HCT116 (cell line): ENCODE results near the gene CAGE1. TPM values are rescaled to one million over a fixed set of nuclear protein-coding genes. Genes with fewer than 3 reads are reported as not detected.
"Not testable (repeated sequence)": the region's sequence is repeated elsewhere in the genome, so short reads cannot be mapped to it uniquely, and the experiment has no call there.

Experiments used
- ATAC-seq: fragments of 200-7000 bp; cut with Tn5 transposase; 2 replicates; pipeline ENCODE4 v1.9.1; 2020; ENCODE audit warnings: mild to moderate bottlenecking, moderate library complexity
- BruUV-seq: library from RNA; stranded (reverse); fragments of 400-500 nt; replicated peaks from 2 replicates; lab custom pipeline; 2021; lab: Mats Ljungman, UMichigan
- CTCF ChIA-PET: fragments of 300-600 bp; sonication (Branson Sonifier 250); formaldehyde crosslinking; loops from one replicate; lab custom pipeline; 2021; ENCODE audit warnings: antibody characterized with exemption; lab: Charles Lee
- POLR2A ChIA-PET: fragments of 300-600, 350-600 bp; sonication (Branson Sonifier 250); formaldehyde crosslinking; loops from one replicate; lab custom pipeline; 2021; ENCODE audit warnings: antibody characterized with exemption; lab: Charles Lee
- RAD21 ChIA-PET, 2 experiments: fragments of 300-600 bp; sonication (Branson Sonifier 250); formaldehyde crosslinking; loops; one replicate each; lab custom pipeline; 2023; ENCODE audit warnings: low total read pairs in 2 of 2; ENCODE audit not compliant: uncharacterized antibody in 2 of 2, unreplicated experiment in 2 of 2, low non-redundant PET in 1 of 2; lab: Charles Lee
- DNase-seq: peaks from one replicate; pipeline ENCODE4 v3.0.0-alpha.2; 2010; ENCODE audit warnings: low read depth, low spot score
- H2AFZ ChIP-seq: fragments of 200-600 bp; shearing (Covaris generic), sonication (generic); 2 replicates; pipeline ENCODE4 v1.6.1; 2017; ENCODE audit warnings: low read depth, mixed run types, mixed read lengths, antibody characterized with exemption, low read length; ENCODE audit not compliant: poor library complexity, severe bottlenecking
- H3K27ac ChIP-seq: 2 replicates; pipeline ENCODE4 v1.5.1; 2012; ENCODE audit warnings: low read depth, low read length
- H3K27me3 ChIP-seq: fragments of 200-600 bp; sonication (generic); 2 replicates; pipeline ENCODE4 v1.6.1; 2016; ENCODE audit warnings: mixed run types, low read length, mixed read lengths; ENCODE audit not compliant: insufficient read depth
- H3K36me3 ChIP-seq, 2 experiments: fragments of 200-500 bp in 1 of 2; fragments of 200-600 bp in 1 of 2; sonication (Bioruptor generic) in 1 of 2; sonication (generic) in 1 of 2; 2 replicates each; pipeline versions ENCODE4 v1.5.1 to v1.6.1; 2014 to 2016; ENCODE audit warnings: low read length in 2 of 2, inconsistent platforms in 1 of 2, mixed read lengths in 1 of 2, mixed run types in 1 of 2; ENCODE audit not compliant: insufficient read depth in 2 of 2, control insufficient read depth in 1 of 2
- H3K4me1 ChIP-seq, 2 experiments: fragments of 200-600 bp in 1 of 2; sonication (generic) in 1 of 2; 2 replicates each; pipeline versions ENCODE4 v1.5.1 to v1.6.1; 2012 to 2017; ENCODE audit warnings: low read length in 2 of 2, inconsistent platforms in 1 of 2, mild to moderate bottlenecking in 1 of 2, mixed read lengths in 1 of 2, mixed run types in 1 of 2, moderate library complexity in 1 of 2; ENCODE audit not compliant: insufficient read depth in 2 of 2, control insufficient read depth in 1 of 2
- H3K4me2 ChIP-seq: fragments of 200-600 bp; sonication (generic); 2 replicates; pipeline ENCODE4 v1.6.1; 2017; ENCODE audit warnings: mixed run types, low read length, mixed read lengths
- H3K4me3 ChIP-seq, 2 experiments: fragments of 200-600 bp in 1 of 2; sonication (generic) in 1 of 2; replicated peaks in 1 of 2; 2 replicates each; pipeline ENCODE4 v1.5.1; 2011 to 2016; ENCODE audit warnings: low read length in 2 of 2, control low read depth in 1 of 2, low read depth in 1 of 2, mild to moderate bottlenecking in 1 of 2, mixed read lengths in 1 of 2, mixed run types in 1 of 2
- H3K79me2 ChIP-seq: fragments of 200-600 bp; sonication (generic); 2 replicates; pipeline ENCODE4 v1.6.1; 2017; ENCODE audit warnings: mild to moderate bottlenecking, mixed run types, low read length, moderate library complexity, mixed read lengths; ENCODE audit not compliant: insufficient read depth
- H3K9ac ChIP-seq: fragments of 200-600 bp; sonication (generic); 2 replicates; pipeline ENCODE4 v1.6.1; 2016; ENCODE audit warnings: low read length, mixed read lengths
- H3K9me2 ChIP-seq: fragments of 200-600 bp; sonication (generic), shearing (Covaris generic); 2 replicates; pipeline ENCODE4 v1.6.1; 2017; ENCODE audit warnings: mixed run types, mild to moderate bottlenecking, moderate library complexity; ENCODE audit not compliant: insufficient read depth
- H3K9me3 ChIP-seq, 2 experiments: fragments of 200-500 bp in 1 of 2; fragments of 200-600 bp in 1 of 2; sonication (Bioruptor generic) in 1 of 2; sonication (generic) in 1 of 2; 2 replicates each; pipeline ENCODE4 v1.6.1; 2014 to 2017; ENCODE audit warnings: low read length in 2 of 2, mixed read lengths in 2 of 2, inconsistent platforms in 1 of 2, low read depth in 1 of 2, mild to moderate bottlenecking in 1 of 2, mixed run types in 1 of 2, moderate library complexity in 1 of 2; ENCODE audit not compliant: control insufficient read depth in 1 of 2, insufficient read depth in 1 of 2
- H4K20me1 ChIP-seq: fragments of 200-600 bp; sonication (generic), shearing (Covaris generic); 2 replicates; pipeline ENCODE4 v1.6.1; 2017; ENCODE audit warnings: mixed run types, mild to moderate bottlenecking, moderate library complexity; ENCODE audit not compliant: insufficient read depth
- CTCF ChIP-seq, 3 experiments: fragments of 200-600 bp in 1 of 3; sonication (generic) in 1 of 3; IDR thresholded peaks in 2 of 3; conservative IDR thresholded peaks in 1 of 3; 2 replicates each; pipeline ENCODE4 v1.5.1; 2012 to 2017; ENCODE audit warnings: low read depth in 2 of 3, low read length in 2 of 3, antibody characterized with exemption in 1 of 3, borderline replicate concordance in 1 of 3, control low read depth in 1 of 3, mild to moderate bottlenecking in 1 of 3, mixed read lengths in 1 of 3, mixed run types in 1 of 3, moderate library complexity in 1 of 3; ENCODE audit not compliant: insufficient read depth in 1 of 3
- RAD21 ChIP-seq: IDR thresholded peaks from 2 replicates; pipeline ENCODE4 v1.6.1; 2012; ENCODE audit warnings: low read depth, mild to moderate bottlenecking
- REST ChIP-seq: IDR thresholded peaks from 2 replicates; pipeline ENCODE4 v1.6.1; 2012; ENCODE audit warnings: low read depth
- ZNF274 ChIP-seq: fragments of 200-500 bp; sonication (Bioruptor generic); IDR thresholded peaks from 2 replicates; pipeline ENCODE4 v1.6.1; 2014; ENCODE audit warnings: mild to moderate bottlenecking, low read depth, low read length, inconsistent platforms
- intact Hi-C: fragments of 100-400 bp; cut with micrococcal nuclease; formaldehyde crosslinking; loops from 2 replicates; pipeline ENCODE4 v1.10.0; 2022
- total RNA-seq: library from RNA; stranded (reverse); gene quantifications from one replicate; pipeline ENCODE4 v1.2.1, GENCODE V29; 2021; ENCODE audit not compliant: unreplicated experiment

Gene CAGE1
- total RNA-seq, 1 experiment from 2014 or later = 0.20 TPM

- ChIA-PET CTCF (no interaction called here), RAD21 (no interaction called here)
- Histone ChIP-seq H3K79me2 (no peaks in the 10 kb centered on the region), H3K27ac (no peak overlapping the region), H3K4me3 (no peak overlapping the region), H4K20me1 (no peaks in the 10 kb centered on the region), H3K27me3 (no peaks in the 10 kb centered on the region), H3K9me2 (no peaks in the 10 kb centered on the region), H3K4me1 (no peaks in the 10 kb centered on the region), H3K36me3 (no peaks in the 10 kb centered on the region), H3K9ac (no peak overlapping the region)
- DNase-seq (no peak), ATAC-seq (no peak)
- intact Hi-C loops = no loop called here
- no TSS peak for BruUV-seq
- TF ChIP-seq RAD21 (no peak), ZNF274 (no peak), REST (no peak), CTCF (IDR thresholded peaks at IDR 0.05 in 2 of 3, conservative IDR thresholded peaks at IDR 0.05 in 1 of 3; ENCODE audit: borderline replicate concordance in 1 of 3, insufficient read depth in 1 of 3, low read depth in 2 of 3, low read length in 2 of 3) (no peak)
- TF ChIP-seq, all 23 proteins: peak for 0
- no peak overlapping the region for H3K4me2 ChIP-seq
- no peaks in the 10 kb centered on the region for H3K9me3 ChIP-seq
- POLR2A ChIA-PET = no interaction called here
- H2AFZ ChIP-seq = no peak overlapping the region
Measured at GRCh38 chr6:7367408-7367807, 22.1 kb downstream of the CAGE1 start.

GRCh38 chr6:7351916-7352315, 37.6 kb downstream of the CAGE1 start:
- CTCF ChIA-PET = not testable (repeated sequence)

GRCh38 chr6:7350591-7350990, 39.0 kb downstream of the CAGE1 start:
- POLR2A ChIA-PET, H3K4me3 ChIP-seq, H3K27ac ChIP-seq, H3K9me2 ChIP-seq, H3K27me3 ChIP-seq, ATAC-seq, H3K9ac ChIP-seq, BruUV-seq, H3K4me2 ChIP-seq, H3K9me3 ChIP-seq, CTCF ChIA-PET, H3K36me3 ChIP-seq, RAD21 ChIA-PET, H2AFZ ChIP-seq, H4K20me1 ChIP-seq, intact Hi-C loops, H3K79me2 ChIP-seq, DNase-seq: not testable (repeated sequence)
- peaks cover 6 to 14% of the 10 kb centered on the region in 2 experiments; a peak in 3 of 4 replicates for H3K4me1 ChIP-seq

More at GRCh38 chr6:7351916-7352315, 37.6 kb downstream of the CAGE1 start:
- H4K20me1 ChIP-seq, intact Hi-C loops, BruUV-seq, ATAC-seq, H3K9me3 ChIP-seq, H3K36me3 ChIP-seq, H3K9me2 ChIP-seq, H3K27me3 ChIP-seq, RAD21 ChIA-PET, DNase-seq, H3K27ac ChIP-seq, H3K9ac ChIP-seq, POLR2A ChIA-PET, H3K4me3 ChIP-seq, H3K79me2 ChIP-seq, H3K4me2 ChIP-seq, H2AFZ ChIP-seq: not testable (repeated sequence)
- peaks cover 6 to 14% of the 10 kb centered on the region in 2 experiments; a peak in 3 of 4 replicates for H3K4me1 ChIP-seq
